Small intestine (tissue), 16 donors: ENCODE measurements around the gene RUFY3. TPM values are rescaled to one million over a fixed set of nuclear protein-coding genes. Genes with fewer than 3 reads are reported as not detected.

Source experiments
- DNase-seq, 2 donors: peaks; one replicate each; pipeline versions ENCODE4 v3.0.0 to v3.0.0-alpha.2; 2013
- FAIRE-seq: peaks from 2 replicates; lab custom pipeline; 2012; peaks lifted over from hg19 to GRCh38; lab: Jason Lieb, UNC
- H3K27ac ChIP-seq, 3 donors: one replicate each; pipeline ENCODE4 v1.5.1; 2013; ENCODE audit warnings: low read length in 2 of 3, mild to moderate bottlenecking in 2 of 3, control low read depth in 1 of 3, inconsistent platforms in 1 of 3, low read depth in 1 of 3, moderate library complexity in 1 of 3
- H3K27me3 ChIP-seq, 3 donors: one replicate each; pipeline ENCODE4 v1.6.1; 2013; ENCODE audit warnings: low read length in 3 of 3, inconsistent platforms in 1 of 3; ENCODE audit not compliant: control insufficient read depth in 3 of 3, insufficient read depth in 3 of 3
- H3K36me3 ChIP-seq, 3 donors: one replicate each; pipeline ENCODE4 v1.6.1; 2013; ENCODE audit warnings: low read length in 3 of 3, inconsistent platforms in 1 of 3, low read depth in 1 of 3, mild to moderate bottlenecking in 1 of 3, moderate library complexity in 1 of 3; ENCODE audit not compliant: control insufficient read depth in 3 of 3, insufficient read depth in 2 of 3
- H3K4me1 ChIP-seq, 3 donors: one replicate each; pipeline ENCODE4 v1.6.1; 2013; ENCODE audit warnings: low read length in 2 of 3, inconsistent platforms in 1 of 3, low read depth in 1 of 3, mild to moderate bottlenecking in 1 of 3, moderate library complexity in 1 of 3; ENCODE audit not compliant: control insufficient read depth in 3 of 3, insufficient read depth in 2 of 3
- H3K4me3 ChIP-seq, 3 donors: one replicate each; pipeline ENCODE4 v1.5.1; 2013; ENCODE audit warnings: low read length in 3 of 3, control low read depth in 1 of 3, inconsistent platforms in 1 of 3, low read depth in 1 of 3, mild to moderate bottlenecking in 1 of 3, moderate library complexity in 1 of 3
- H3K9me3 ChIP-seq, 2 donors: one replicate each; pipeline ENCODE4 v1.6.1; 2013; ENCODE audit warnings: low read depth in 1 of 2, low read length in 1 of 2; ENCODE audit not compliant: control insufficient read depth in 2 of 2, insufficient read depth in 1 of 2
- WGBS, 3 donors: extraction: QIAGEN DNeasy Blood & Tissue Kit; methylation state at CpG; one replicate each; pipeline ENCODE4 v1.1.7; 2013; 5-methylcytosine and 5-hydroxymethylcytosine counted together
- long read RNA-seq, 10 donors: transcript quantifications; one replicate each; lab custom pipeline, GENCODE V29; 2026
- polyA plus RNA-seq, 4 donors: library from polyadenylated mRNA; stranded (reverse) in 3 of 4; unstranded in 1 of 4; fragments of 200-250 nt in 3 of 4; fragments of 120-200 nt in 1 of 4; gene quantifications; one replicate each; pipeline versions ENCODE4 v1.2.1 to v1.2.3, GENCODE V29; 2013
- donor health status: healthy with polysubstance abuse.
- donor health status: control.
- donor health status: control.
- donor health status: Bipolar disorder and iron deficiency.
- donor health status: healthy.

Gene RUFY3, protein sequence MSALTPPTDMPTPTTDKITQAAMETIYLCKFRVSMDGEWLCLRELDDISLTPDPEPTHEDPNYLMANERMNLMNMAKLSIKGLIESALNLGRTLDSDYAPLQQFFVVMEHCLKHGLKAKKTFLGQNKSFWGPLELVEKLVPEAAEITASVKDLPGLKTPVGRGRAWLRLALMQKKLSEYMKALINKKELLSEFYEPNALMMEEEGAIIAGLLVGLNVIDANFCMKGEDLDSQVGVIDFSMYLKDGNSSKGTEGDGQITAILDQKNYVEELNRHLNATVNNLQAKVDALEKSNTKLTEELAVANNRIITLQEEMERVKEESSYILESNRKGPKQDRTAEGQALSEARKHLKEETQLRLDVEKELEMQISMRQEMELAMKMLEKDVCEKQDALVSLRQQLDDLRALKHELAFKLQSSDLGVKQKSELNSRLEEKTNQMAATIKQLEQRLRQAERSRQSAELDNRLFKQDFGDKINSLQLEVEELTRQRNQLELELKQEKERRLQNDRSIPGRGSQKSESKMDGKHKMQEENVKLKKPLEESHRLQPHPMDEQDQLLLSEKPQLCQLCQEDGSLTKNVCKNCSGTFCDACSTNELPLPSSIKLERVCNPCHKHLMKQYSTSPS
- polyA plus RNA-seq, result 10 to 100 TPM; 13.8 to 48.4 (median 18.2) TPM
- long read RNA-seq, donor 1, full-length matches to known transcripts, result 3 of 61 reads
- long read RNA-seq, donor 1, partial matches to known transcripts, result 58 of 61 reads
- long read RNA-seq, donor 1, other reads (novel, unspliced or antisense), result 0 of 61 reads
- long read RNA-seq, donor 2, partial matches to known transcripts, result 5 of 7 reads
- long read RNA-seq, donor 2, other reads (novel, unspliced or antisense), result 0 of 7 reads
- long read RNA-seq, donor 3, partial matches to known transcripts, result 0 of 1 reads
- long read RNA-seq, donor 3, other reads (novel, unspliced or antisense), result 0 of 1 reads
- long read RNA-seq, donor 4, result 0 reads
- long read RNA-seq, donor 5, result 0 reads
- long read RNA-seq, donor 6, full-length matches to known transcripts, result 3 of 3 reads
- long read RNA-seq, donor 6, partial matches to known transcripts, result 0 of 3 reads
- long read RNA-seq, donor 6, other reads (novel, unspliced or antisense), result 0 of 3 reads
- long read RNA-seq, donor 7, partial matches to known transcripts, result 0 of 3 reads
- long read RNA-seq, donor 7, other reads (novel, unspliced or antisense), result 0 of 3 reads
- long read RNA-seq, donor 8, partial matches to known transcripts, result 0 of 2 reads
- long read RNA-seq, donor 8, other reads (novel, unspliced or antisense), result 0 of 2 reads
- long read RNA-seq, donor 9, partial matches to known transcripts, result 0 of 1 reads
- long read RNA-seq, donor 9, other reads (novel, unspliced or antisense), result 0 of 1 reads
- long read RNA-seq, donor 10, full-length matches to known transcripts, result 7 of 15 reads
- long read RNA-seq, donor 10, partial matches to known transcripts, result 8 of 15 reads
- long read RNA-seq, donor 10, other reads (novel, unspliced or antisense), result 0 of 15 reads

DNA sequence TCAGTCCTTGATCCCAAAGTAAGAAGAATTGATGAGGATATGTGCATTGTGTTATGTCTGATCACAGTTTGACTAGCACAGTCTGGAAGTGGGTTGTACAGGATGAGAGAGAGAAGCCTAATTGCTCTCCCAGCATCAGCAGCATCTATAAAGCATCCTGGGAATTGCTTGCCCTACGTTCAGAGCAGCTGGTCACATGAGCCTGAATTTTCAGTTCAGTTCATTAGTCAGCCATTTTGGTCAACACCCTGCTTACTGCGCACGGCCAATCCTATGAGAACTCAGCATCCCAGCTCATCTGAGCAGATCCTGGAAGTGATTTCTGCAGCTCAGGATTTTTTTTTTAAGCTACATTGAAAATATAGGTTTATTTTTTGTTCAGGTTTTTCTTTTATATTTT lies at the start of gene RUFY3:
Gene RUFY3 (plus strand): TSS at position 218 of the 400 bp plus-strand sequence. CDS start 610 bp downstream, outside the sequence.
- no peaks in the 10 kb centered on the region for H3K36me3 ChIP-seq
- no peaks in the 10 kb centered on the region for H3K4me1 ChIP-seq
- 50 to 64% (median 62%) methylated on average over 3 of the region's 3 CpGs for WGBS, 3 donors
- H3K9me3 ChIP-seq, result no peaks in the 10 kb centered on the region
- FAIRE-seq (no peak), DNase-seq (no peak)
- H3K4me3 ChIP-seq, result peak within 1 kb of the TSS in 1 of 3 donors; percentile 14
- H3K27me3 ChIP-seq, result no peaks in the 10 kb centered on the region
- H3K27ac ChIP-seq, result peak within 1 kb of the TSS in 1 of 3 donors; percentile 29

DNA sequence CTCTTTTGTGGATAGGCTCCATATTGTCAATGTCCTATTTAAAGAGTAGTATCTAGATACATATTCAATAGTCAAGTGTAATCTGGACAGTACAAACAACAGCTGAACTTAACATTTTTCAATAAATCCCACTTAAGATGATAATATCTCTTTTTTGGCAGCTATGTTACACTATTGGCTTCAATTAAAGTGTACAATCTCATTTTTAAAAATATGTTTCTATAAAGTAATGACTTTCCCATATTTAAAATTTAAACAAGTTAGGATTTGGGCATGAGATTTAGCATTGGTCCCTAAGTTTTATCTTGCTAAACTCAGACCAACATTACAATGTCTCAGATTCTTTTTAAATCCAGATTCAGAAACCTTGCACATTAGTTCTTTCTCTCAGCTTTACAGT lies 47.6 kb upstream of the RUFY3 start:
- no peaks in the 10 kb centered on the region for H3K27me3 ChIP-seq
- no peaks in the 10 kb centered on the region for H3K4me1 ChIP-seq
- FAIRE-seq (no peak), DNase-seq (no peak)
- H3K9me3 ChIP-seq, result no peaks in the 10 kb centered on the region
- no peaks in the 10 kb centered on the region for H3K36me3 ChIP-seq
- no peak overlapping the region for H3K4me3 ChIP-seq
- H3K27ac ChIP-seq, result no peak overlapping the region

DNA sequence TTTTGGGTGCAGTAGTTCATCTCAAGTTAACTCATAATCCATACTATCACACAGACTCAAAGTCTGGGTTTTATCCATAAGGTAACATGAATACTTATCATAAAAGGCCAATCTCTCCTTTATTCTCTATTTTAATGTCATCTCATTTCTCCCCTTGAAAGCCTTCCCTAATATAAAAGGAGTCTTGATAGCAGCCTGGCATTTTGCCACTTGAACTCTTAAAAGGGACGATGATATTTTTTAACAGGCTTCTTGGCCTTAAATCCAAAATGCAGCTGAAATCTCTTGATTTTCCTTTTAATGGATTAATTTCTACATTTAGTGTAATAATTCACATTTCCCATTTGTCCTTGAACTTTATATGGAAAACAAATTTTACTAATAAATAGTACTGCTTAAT lies 47.0 kb upstream of the RUFY3 start:
- H3K4me1 ChIP-seq, result no peaks in the 10 kb centered on the region
- 51 to 67% (median 51%) methylated on average over 1 of the region's 1 CpG for WGBS, 3 donors
- no peak overlapping the region for H3K27ac ChIP-seq
- no peak overlapping the region for H3K4me3 ChIP-seq
- DNase-seq, result no peak
- no peak for FAIRE-seq
- H3K27me3 ChIP-seq, result no peaks in the 10 kb centered on the region
- H3K9me3 ChIP-seq, result no peaks in the 10 kb centered on the region
- no peaks in the 10 kb centered on the region for H3K36me3 ChIP-seq

DNA sequence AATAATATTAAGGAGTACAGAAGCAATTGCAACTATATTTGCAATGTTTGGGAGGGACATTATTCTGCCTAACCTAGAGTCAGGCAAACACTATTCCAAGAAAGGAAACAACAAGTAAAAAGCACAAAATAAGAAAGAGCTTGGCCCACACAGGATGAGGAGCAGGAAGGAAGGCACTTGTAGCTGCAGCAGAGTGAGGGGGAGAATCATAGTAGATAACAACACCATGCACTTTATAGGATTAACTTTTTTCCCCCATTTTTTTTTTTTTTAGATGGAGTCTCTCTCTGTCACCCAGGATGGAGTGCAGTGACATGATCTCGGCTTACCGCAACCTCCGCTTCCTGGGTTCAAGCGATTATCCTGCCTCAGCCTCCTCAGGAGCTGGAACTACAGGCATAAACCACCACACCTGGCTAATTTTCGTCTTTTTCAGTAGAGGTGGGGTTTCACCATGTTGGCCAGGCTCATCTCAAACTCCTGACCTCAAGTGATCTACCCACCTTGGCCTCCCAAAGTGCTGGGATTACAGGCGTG lies 45.1 kb upstream of the RUFY3 start:
- 88 to 90% (median 88%) methylated on average over 6 of the region's 6 CpGs for WGBS, 3 donors
- no peak overlapping the region for H3K4me3 ChIP-seq
- H3K9me3 ChIP-seq, result no peaks in the 10 kb centered on the region
- H3K36me3 ChIP-seq, result no peaks in the 10 kb centered on the region
- H3K27ac ChIP-seq, result peak overlapping the region in 1 of 3 donors; percentile 40
- no peak for FAIRE-seq
- H3K4me1 ChIP-seq, result no peaks in the 10 kb centered on the region
- H3K27me3 ChIP-seq, result no peaks in the 10 kb centered on the region
- DNase-seq, result no peak

DNA sequence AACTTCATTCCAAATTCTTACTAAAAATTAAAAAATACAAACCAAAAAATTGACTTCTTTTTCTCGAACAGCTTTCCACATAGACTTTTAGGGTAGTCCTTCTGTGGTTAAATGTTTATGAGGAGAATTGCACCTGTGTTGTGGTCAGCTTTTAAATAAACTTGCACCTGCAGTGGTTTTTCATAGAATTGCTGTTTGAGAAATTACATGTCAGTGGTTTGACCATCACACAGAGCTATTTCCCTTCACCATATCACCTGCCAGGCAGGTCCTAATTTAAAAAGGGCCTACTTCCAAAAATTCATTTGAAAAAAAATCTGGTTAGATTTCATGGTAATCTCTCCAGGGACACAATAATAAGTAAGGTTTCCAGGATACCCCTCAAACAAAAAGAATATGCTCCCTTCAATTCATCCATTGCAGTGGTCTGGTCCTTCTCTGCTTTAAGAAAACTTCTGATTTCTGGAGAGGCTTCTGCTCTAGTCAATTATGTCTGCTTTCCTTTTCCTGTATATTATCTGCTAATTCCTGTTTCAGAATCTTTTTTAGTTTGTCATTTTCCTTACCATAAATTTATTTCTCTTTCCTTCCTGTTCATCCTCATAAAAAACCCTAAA lies 43.3 kb upstream of the RUFY3 start:
- H3K36me3 ChIP-seq, result no peaks in the 10 kb centered on the region
- no peak for FAIRE-seq
- 73 to 85% (median 75%) methylated on average over 1 of the region's 1 CpG for WGBS, 3 donors

DNA sequence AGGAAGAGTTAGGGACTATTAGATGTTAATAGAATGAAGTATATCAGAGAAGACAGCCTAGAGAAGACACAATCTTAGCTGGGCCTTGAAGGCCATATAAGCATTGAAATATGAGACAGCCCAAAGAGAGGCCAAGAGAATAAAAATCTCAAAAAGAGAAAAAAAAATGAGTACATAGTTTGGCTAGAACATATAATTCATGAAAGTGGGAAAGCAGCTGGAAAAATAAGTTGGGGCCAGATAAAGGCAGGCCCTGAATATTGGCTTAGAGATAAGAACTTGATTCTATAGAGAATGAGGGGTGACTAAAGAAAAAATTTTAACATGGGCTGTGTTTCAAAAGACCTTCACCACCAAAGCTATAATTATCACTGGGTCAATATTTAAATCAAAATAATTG lies 40.8 kb upstream of the RUFY3 start:
- H3K36me3 ChIP-seq, result no peaks in the 10 kb centered on the region
- H3K9me3 ChIP-seq, result no peaks in the 10 kb centered on the region
- no peak overlapping the region for H3K4me3 ChIP-seq
- H3K4me1 ChIP-seq, result no peaks in the 10 kb centered on the region
- FAIRE-seq (no peak), DNase-seq (no peak)
- H3K27me3 ChIP-seq, result no peaks in the 10 kb centered on the region
- H3K27ac ChIP-seq, result no peak overlapping the region

More for the DNA sequence above, 43.3 kb upstream of the RUFY3 start:
- Histone ChIP-seq H3K4me3 (no peak overlapping the region), H3K9me3 (no peaks in the 10 kb centered on the region), H3K27ac (no peak overlapping the region), H3K27me3 (no peaks in the 10 kb centered on the region), H3K4me1 (no peaks in the 10 kb centered on the region)
- no peak for DNase-seq

DNA sequence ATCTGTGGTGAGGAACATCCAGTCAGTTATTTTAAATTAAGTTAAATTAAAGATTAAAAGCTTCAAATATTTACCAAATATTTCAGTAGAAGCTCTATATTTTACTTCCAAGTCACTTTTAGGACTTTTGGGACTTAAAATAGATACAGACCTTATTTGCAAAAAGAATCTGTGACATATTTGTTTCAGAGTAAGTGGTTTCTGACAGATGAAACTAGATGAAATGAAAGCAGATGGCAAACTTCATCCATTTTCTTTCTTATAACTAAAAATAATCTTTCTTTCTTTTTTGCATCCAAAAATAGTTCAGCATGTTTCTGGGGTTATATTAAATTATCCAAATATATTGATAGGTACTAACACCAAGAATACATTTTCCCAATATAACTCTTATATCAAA lies 40.1 kb upstream of the RUFY3 start:
- DNase-seq (no peak), FAIRE-seq (peak; percentile 84)
- H3K27ac ChIP-seq, result no peak overlapping the region
- H3K27me3 ChIP-seq, result no peaks in the 10 kb centered on the region
- H3K9me3 ChIP-seq, result no peaks in the 10 kb centered on the region
- H3K36me3 ChIP-seq, result no peaks in the 10 kb centered on the region
- no peaks in the 10 kb centered on the region for H3K4me1 ChIP-seq
- H3K4me3 ChIP-seq, result no peak overlapping the region
